ENCODE measurements around the gene SLC28A1.

SLC28A1 gene

GRCh38 chr15:84940399-84940798, 55.9 kb downstream of the SLC28A1 start:
- TF ChIP-seq MYC (IDR thresholded peaks at IDR 0.05; ENCODE audit: low read depth, low read length), result no peak
- TF ChIP-seq POLR2A (IDR thresholded peaks at IDR 0.05; ENCODE audit: extremely low read depth, insufficient read length), result no peak
- TF ChIP-seq MAX (IDR thresholded peaks at IDR 0.05; ENCODE audit: low read depth, low read length), result no peak
- no peak for TF ChIP-seq CTCF (IDR thresholded peaks at IDR 0.05; ENCODE audit: low read depth, low read length)
- no peak for DNase-seq (ENCODE audit: low read depth)
- H3K4me3 ChIP-seq (ENCODE audit: low read depth, low read length), result no peak overlapping the region

GRCh38 chr15:84942456-84942855, 58.0 kb downstream of the SLC28A1 start:
- TF ChIP-seq POLR2A (IDR thresholded peaks at IDR 0.05; ENCODE audit: extremely low read depth, insufficient read length) (no peak), MYC (IDR thresholded peaks at IDR 0.05; ENCODE audit: low read depth, low read length) (no peak)
- no peak for DNase-seq (ENCODE audit: low read depth)
- no peak overlapping the region for H3K4me3 ChIP-seq (ENCODE audit: low read depth, low read length)

GRCh38 chr15:84944311-84944710, 59.8 kb downstream of the SLC28A1 start:
- DNase-seq (ENCODE audit: low read depth), result no peak
- no peak for TF ChIP-seq MYC (IDR thresholded peaks at IDR 0.05; ENCODE audit: low read depth, low read length)
- TF ChIP-seq POLR2A (IDR thresholded peaks at IDR 0.05; ENCODE audit: extremely low read depth, insufficient read length), result no peak
- TF ChIP-seq CTCF (IDR thresholded peaks at IDR 0.05; ENCODE audit: low read depth, low read length), result no peak
- TF ChIP-seq MAX (IDR thresholded peaks at IDR 0.05; ENCODE audit: low read depth, low read length), result no peak

GRCh38 chr15:84944861-84945260, 60.4 kb downstream of the SLC28A1 start:
- no peak overlapping the region for H3K4me3 ChIP-seq (ENCODE audit: low read depth, low read length)
- DNase-seq (ENCODE audit: low read depth), result no peak
- TF ChIP-seq MAX (IDR thresholded peaks at IDR 0.05; ENCODE audit: low read depth, low read length) (no peak), CTCF (IDR thresholded peaks at IDR 0.05; ENCODE audit: low read depth, low read length) (no peak), POLR2A (IDR thresholded peaks at IDR 0.05; ENCODE audit: extremely low read depth, insufficient read length) (no peak), MYC (IDR thresholded peaks at IDR 0.05; ENCODE audit: low read depth, low read length) (no peak)

More at GRCh38 chr15:84944311-84944710, 59.8 kb downstream of the SLC28A1 start:
- no peak overlapping the region for H3K4me3 ChIP-seq (ENCODE audit: low read depth, low read length)

- no peak for DNase-seq (ENCODE audit: low read depth)
- no peak for TF ChIP-seq POLR2A (IDR thresholded peaks at IDR 0.05; ENCODE audit: extremely low read depth, insufficient read length)
- TF ChIP-seq CTCF (IDR thresholded peaks at IDR 0.05; ENCODE audit: low read depth, low read length), result no peak
- no peak for TF ChIP-seq MYC (IDR thresholded peaks at IDR 0.05; ENCODE audit: low read depth, low read length)
- H3K4me3 ChIP-seq (ENCODE audit: low read depth, low read length), result no peak overlapping the region
These were observed 62.5 kb downstream of the SLC28A1 start for GRCh38 chr15:84946772-84947489.

- H3K4me3 ChIP-seq (ENCODE audit: low read depth, low read length), result no peak overlapping the region
- no peak for DNase-seq (ENCODE audit: low read depth)
- TF ChIP-seq CTCF (IDR thresholded peaks at IDR 0.05; ENCODE audit: low read depth, low read length) (no peak), MAX (IDR thresholded peaks at IDR 0.05; ENCODE audit: low read depth, low read length) (no peak)
These were observed 63.7 kb downstream of the SLC28A1 start for GRCh38 chr15:84947947-84948830.
